Activated CD4-positive, alpha-beta T cell treated with anti-CD3 and anti-CD28 coated beads for 24 hours (primary cell): ENCODE data around the gene TBKBP1.
"Not testable (repeated sequence)": the region's sequence is repeated elsewhere in the genome, so short reads cannot be mapped to it uniquely, and the experiment has no call there.

Experiments
- DNase-seq, 2 donors: peaks; one replicate each; pipeline ENCODE4 v3.0.0-alpha.2; 2020; ENCODE audit warnings: low read depth in 2 of 2

TBKBP1 gene

GRCh38 chr17:47730681-47731080, 36.7 kb downstream of the TBKBP1 start:
- DNase-seq, result no peak

DNA sequence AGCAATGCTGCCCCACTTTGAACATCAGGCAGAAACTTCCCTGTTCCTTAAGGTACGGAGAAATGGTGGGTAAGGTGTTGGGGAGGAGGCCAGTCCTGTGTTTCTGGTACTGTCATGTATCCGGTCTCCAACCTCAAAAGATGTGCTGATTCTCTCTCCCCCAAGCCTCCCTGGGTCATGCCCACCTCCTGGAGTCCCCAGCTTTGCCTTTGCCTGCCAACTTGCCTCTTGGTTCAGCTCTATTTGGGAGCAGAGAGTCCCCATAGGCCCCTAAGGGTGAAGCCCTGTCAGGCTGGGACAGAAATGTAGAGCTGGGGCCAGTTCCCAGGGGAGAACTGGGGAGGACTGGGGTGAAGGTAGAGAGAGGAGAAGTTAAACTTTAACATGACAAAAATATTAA, 37.4 kb downstream of the TBKBP1 start:
- DNase-seq, result no peak

- no peak for DNase-seq
These were observed 38.6 kb downstream of the TBKBP1 start for GRCh38 chr17:47732399-47733046.

GRCh38 chr17:47733047-47733673, 39.2 kb downstream of the TBKBP1 start, which contains the start of gene TBX21:
TSS of gene TBX21 (plus strand) at chr17:47733236. CDS start at chr17:47733455, 219 bp downstream.
- peak; percentile 87 for DNase-seq

- DNase-seq, result no peak
These were observed 39.9 kb downstream of the TBKBP1 start for GRCh38 chr17:47733674-47734410.

GRCh38 chr17:47735139-47735464, 41.1 kb downstream of the TBKBP1 start:
- no peak for DNase-seq

DNA sequence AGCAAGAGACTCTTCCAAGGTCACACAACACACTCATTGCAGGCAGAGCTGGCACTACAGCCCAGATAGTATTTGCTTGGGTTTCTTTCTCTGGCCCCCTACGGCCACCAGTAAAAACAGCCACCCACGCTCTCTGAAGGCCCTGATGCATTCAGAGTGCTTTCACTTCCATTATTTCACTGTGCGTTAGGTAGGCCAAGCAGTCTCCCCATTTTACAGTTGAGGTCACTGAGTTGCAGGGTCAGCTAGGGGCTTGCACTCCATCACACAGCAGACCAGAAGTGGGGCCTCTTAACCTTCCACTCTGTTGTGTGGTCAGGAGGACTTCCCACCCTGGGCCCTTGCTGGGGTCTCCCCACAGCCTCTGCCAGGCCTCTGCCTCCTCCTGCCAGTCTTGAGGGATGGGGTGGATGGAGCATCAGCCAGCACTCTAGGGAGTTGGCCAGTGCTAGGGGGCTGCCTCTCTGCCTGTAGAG, 41.6 kb downstream of the TBKBP1 start:
- no peak for DNase-seq

DNA sequence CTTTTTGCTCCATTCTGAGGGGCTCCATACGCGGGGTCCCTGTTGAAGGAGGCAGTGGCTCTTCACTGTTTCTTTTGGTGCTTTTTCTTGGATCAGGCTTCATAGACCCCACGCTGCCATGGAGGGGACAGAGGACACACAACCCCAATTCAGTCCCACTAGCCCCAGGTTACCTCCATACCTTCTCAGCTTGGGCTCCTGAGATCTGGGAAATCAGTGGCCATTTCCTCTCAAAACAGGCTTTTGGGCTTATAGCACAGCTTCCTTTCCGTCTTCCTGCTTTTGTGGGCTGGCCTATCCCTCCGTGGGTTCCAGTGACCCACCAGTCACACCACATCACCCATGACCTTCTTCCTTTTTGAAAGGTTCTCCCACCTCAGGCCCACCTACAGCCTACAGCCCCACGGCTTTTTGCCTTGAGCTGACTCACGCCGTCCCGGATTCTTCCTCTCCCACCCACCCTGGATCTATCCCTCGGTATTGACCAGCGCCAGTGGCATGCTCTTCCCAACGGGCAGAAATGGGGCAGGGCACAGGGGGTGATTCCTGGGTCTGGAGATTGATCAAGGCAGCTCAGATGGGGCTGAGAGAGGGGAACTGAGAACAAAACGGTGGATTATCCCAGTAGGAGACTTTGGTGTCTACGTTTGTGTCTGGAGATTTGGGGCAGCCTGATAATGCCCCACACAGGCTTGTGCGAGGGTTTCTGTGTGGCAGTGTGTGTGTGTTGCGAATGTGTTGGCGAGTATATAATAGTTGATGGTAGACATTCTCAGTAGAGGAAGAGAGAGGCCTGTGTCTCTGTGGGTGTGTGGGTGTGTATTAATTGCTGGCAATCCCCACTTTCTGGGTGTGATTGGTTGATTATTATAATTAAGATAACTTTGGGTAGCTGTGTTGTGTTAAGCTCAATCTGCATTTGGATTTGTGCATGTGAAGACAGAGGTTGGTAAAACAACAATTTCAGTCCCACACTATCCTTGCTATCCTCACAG, 42.8 kb downstream of the TBKBP1 start:
- no peak for DNase-seq

GRCh38 chr17:47738178-47738577, 44.2 kb downstream of the TBKBP1 start:
- DNase-seq, result no peak

DNA sequence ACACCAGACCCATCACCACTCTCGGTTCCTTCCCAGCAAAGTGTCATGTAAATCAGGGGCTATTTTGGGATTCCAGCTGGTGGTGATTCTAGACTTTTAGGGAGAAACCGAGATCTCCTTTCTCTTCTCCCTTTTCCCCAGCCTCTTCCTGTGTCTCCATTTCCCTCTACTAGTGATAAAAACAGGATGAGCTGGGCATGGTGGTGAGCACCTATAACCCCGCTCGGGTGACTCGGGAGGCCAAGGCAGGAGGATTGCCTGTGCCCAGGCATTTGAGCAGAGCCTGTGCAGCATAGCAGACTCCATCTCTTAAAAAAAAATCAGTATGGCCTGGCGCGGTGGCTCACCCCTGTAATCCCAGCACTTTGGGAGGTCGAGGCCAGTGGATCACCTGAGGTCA, 45.2 kb downstream of the TBKBP1 start:
- no peak for DNase-seq

GRCh38 chr17:47739945-47740344, 46.0 kb downstream of the TBKBP1 start:
- DNase-seq, result not testable (repeated sequence)

DNA sequence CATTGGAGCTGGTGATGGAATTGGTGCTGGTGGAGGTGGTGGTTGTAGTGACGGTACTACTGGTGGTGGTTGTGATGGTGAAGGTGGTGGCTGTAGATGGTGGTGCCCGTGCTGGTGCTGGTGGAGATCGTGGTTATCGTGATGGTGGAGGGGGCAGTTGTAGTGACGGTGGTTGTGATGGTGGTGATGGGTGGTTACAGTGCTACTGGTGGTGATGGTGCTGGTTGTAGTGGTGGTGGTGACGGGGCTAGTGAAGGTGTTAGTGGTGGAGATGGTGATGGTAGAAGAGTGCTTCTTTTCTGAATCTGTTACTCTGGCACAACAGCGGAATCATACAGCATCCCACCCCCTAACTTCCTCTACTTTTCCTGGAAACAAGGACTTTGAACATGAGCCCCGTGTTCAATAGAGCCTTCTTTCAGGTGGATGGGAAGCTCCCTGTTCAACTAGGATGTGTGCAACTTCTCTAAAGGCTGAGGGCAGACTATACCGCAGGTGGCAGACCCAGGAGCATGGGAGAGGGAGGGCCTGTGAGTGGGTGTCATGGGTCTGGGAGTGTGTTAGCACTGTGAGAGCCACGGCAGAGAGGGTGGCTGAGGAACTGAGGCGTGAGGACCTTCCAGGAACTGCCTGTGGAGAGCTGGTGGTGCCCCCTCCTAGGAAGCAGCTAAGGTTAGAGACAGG, 47.3 kb downstream of the TBKBP1 start:
- DNase-seq, result no peak

- DNase-seq, result no peak
These were observed 47.8 kb downstream of the TBKBP1 start for GRCh38 chr17:47741793-47742145.

- no peak for DNase-seq
These were observed 48.6 kb downstream of the TBKBP1 start for GRCh38 chr17:47742319-47743181.

DNA sequence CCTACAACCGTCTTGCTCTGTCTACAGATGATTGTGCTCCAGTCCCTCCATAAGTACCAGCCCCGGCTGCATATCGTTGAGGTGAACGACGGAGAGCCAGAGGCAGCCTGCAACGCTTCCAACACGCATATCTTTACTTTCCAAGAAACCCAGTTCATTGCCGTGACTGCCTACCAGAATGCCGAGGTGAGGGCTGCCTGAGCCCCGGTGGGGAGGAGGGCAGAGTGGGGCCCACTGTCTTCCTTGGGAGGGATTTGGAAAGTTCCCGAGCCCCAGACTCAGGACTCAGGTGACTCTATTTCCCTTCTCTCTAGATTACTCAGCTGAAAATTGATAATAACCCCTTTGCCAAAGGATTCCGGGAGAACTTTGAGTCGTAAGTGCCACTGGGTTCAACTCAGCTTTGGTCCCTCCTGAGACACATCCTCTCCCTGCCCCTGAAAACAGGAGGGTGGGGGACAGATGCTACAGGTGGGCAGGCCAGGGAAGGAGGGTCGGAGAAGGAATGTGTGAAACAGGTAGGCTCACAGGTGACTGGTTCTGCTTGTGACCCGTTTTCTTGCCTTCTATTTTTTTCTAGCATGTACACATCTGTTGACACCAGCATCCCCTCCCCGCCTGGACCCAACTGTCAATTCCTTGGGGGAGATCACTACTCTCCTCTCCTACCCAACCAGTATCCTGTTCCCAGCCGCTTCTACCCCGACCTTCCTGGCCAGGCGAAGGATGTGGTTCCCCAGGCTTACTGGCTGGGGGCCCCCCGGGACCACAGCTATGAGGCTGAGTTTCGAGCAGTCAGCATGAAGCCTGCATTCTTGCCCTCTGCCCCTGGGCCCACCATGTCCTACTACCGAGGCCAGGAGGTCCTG, 50.4 kb downstream of the TBKBP1 start:
- DNase-seq, result no peak

DNA sequence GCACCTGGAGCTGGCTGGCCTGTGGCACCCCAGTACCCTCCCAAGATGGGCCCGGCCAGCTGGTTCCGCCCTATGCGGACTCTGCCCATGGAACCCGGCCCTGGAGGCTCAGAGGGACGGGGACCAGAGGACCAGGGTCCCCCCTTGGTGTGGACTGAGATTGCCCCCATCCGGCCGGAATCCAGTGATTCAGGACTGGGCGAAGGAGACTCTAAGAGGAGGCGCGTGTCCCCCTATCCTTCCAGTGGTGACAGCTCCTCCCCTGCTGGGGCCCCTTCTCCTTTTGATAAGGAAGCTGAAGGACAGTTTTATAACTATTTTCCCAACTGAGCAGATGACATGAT, 51.0 kb downstream of the TBKBP1 start:
- DNase-seq, result no peak

DNA sequence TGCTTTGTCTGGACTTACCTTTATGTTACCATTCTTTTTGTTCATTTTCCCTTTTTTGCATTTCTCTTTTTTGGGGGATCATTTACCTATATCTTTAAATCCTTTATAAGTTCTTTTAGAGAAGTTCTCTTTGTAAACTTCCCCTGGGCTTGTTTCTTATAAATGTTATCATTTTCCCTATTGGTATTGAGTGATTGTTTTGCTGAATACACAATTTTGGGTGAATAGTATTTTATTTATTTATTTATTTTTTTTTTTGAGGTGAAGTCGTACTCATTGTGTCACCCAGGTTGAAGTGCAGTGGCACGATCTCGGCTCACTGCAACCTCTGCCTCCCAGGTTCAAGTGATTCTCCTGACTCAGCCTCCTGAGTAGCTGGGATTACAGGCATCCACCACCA, 57.5 kb downstream of the TBKBP1 start:
- no peak for DNase-seq

- DNase-seq, result no peak
These were observed 63.4 kb downstream of the TBKBP1 start for GRCh38 chr17:47757386-47757785.

GRCh38 chr17:47760409-47761140, 66.6 kb downstream of the TBKBP1 start:
- DNase-seq, result no peak
